ENCODE data around the gene ARSJ. TPM values are rescaled to one million over a fixed set of nuclear protein-coding genes. Genes with fewer than 3 reads are reported as not detected.

ARSJ gene
- total RNA-seq, 1 experiment from 2014 or later: 8.8 TPM

Other genes starting within 250 kb of the ARSJ start
- gene CAMK2D, start 217.9 kb downstream of the ARSJ start, total RNA-seq (2014; rRNA removed; shearing (Covaris generic)): 24.8 and 31.2 TPM in 2 replicates

All from A172 (cell line).